SW 1271 (cell line): ENCODE results near the gene DONSON.
"Not testable (repeated sequence)": the region's sequence is repeated elsewhere in the genome, so short reads cannot be mapped to it uniquely, and the experiment has no call there.

Experiments
- DNase-seq, 2 experiments: peaks; one replicate each; lab custom pipeline; 2025; lab: John Stamatoyannopoulos, UW

DONSON gene, protein sequence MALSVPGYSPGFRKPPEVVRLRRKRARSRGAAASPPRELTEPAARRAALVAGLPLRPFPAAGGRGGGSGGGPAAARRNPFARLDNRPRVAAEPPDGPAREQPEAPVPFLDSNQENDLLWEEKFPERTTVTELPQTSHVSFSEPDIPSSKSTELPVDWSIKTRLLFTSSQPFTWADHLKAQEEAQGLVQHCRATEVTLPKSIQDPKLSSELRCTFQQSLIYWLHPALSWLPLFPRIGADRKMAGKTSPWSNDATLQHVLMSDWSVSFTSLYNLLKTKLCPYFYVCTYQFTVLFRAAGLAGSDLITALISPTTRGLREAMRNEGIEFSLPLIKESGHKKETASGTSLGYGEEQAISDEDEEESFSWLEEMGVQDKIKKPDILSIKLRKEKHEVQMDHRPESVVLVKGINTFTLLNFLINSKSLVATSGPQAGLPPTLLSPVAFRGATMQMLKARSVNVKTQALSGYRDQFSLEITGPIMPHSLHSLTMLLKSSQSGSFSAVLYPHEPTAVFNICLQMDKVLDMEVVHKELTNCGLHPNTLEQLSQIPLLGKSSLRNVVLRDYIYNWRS

GRCh38 chr21:33588485-33589335 lies at the start of gene DONSON:
Gene DONSON, minus strand, starts transcription at chr21:33588684. Its CDS starts 43 bp downstream, at chr21:33588641.
- peak; percentile 63 to 79 for DNase-seq

DNA sequence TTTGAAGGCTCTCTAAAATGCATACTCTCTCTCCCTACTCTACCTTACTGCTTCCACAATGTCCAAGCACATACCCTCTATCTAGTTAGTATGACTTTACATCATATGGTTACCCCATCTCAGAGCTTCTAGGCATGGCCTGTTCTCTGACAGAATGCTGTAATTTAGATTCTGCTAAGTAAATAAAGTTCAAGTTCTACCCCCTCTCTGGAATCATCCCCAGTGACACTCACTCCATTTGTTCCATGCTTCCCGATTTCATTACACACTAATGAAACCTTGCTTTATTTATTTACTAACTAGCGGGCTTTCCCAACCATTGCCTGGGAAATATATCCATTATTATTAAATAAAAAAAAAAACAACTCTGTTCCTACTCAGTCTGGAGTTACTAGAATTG lies 45.8 kb upstream of the DONSON start:
- no peak for DNase-seq

DNA sequence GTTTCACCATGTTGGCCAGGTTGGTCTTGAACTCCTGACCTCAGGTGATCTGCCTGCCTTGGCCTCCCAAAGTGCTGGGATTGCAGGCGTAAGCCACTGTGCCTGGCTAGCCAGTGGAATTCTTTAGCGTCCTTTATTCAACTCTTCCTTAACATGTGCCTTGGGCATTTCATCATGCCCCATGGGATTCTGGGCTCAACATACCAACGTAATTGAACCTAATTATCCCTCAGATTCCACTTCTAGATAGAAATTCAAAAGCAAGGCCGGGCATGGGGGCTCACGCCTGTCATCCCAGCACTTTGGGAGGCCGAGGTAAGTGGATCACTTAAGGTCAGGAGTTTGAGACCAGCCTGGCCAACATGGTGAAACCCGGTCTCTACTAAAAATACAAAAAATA lies 37.7 kb upstream of the DONSON start:
- DNase-seq, result not testable (repeated sequence)

DNA sequence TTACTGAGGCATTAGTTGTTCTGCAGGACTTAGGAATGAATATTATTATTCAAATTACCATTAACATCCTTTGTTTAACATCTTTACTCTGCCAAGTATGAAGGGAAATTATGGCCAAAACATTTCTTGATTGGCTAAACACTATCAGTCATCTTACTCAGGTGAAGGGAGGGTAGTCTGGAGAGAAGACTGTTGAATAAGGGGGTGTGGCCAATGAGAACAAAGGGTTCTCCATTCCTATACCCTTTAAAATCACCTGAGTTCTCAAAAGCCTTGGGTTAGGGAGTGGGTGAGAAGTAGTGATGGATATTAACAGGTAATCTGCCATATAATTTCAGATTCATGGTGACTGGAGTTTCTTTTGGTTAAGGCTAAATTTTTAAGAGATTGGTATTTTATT lies 33.8 kb upstream of the DONSON start:
- DNase-seq, result no peak

- no peak for DNase-seq
Observed at GRCh38 chr21:33619726-33620125, 31.2 kb upstream of the DONSON start.

DNA sequence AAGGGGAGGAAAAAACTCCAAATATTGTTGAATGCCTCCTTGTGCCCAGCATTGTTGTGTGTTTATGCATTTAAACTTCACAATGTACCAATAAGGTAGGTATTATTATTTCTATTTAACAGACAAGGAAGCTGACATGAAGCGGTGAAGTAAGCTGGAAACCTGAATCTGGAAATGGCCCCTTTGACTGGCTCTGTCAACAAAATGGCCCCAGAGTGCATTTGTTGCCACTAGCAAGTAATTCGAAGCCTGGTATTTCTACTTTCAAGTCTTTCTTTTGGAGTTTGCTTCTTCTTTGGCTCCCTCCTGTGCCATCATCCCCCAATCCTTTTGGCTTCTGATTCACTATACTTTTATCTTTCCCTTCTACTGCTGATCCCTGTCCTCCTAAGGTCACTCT lies 29.9 kb upstream of the DONSON start:
- DNase-seq, result no peak

DNA sequence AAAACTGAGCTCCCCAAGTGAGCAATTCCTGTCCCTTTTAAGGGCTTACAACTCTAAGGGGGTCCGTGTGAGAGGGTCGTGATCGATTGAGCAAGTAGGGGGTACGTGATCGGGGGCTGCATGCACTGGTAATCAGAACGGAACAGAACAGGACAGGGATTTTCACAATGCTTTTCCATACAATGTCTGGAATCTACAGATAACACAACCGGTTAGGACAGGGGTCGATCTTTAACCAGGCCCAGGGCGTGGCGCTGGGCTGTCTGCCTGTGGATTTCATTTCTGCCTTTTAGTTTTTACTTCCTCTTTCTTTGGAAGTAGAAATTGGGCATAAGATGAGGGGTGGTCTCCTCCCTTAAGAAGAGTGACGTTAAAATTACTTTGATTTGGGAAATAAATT lies 29.1 kb upstream of the DONSON start:
- DNase-seq, result not testable (repeated sequence)

- DNase-seq, result no peak
Observed at GRCh38 chr21:33611006-33611744, 22.7 kb upstream of the DONSON start.

DNA sequence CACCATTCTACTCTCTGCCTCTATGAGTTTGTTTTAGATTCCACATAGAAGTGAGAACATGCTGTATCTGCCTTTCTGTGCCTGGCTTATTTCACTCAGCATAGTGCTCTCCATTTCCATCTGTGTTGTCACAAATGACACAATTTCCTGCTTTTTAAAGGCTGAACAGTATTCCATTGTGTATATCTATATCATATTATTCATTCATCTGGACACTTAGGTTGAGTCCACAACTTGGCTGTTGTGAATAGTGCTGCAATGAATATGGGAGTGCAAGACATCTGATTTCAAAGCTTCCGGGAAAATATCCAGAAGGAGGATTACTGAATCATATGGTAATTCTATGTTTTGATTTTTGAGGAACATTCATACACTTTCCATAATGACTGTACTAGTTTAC lies 20.1 kb upstream of the DONSON start:
- DNase-seq, result no peak

GRCh38 chr21:33598051-33598450 lies 9.6 kb upstream of the DONSON start:
- no peak for DNase-seq

DNA sequence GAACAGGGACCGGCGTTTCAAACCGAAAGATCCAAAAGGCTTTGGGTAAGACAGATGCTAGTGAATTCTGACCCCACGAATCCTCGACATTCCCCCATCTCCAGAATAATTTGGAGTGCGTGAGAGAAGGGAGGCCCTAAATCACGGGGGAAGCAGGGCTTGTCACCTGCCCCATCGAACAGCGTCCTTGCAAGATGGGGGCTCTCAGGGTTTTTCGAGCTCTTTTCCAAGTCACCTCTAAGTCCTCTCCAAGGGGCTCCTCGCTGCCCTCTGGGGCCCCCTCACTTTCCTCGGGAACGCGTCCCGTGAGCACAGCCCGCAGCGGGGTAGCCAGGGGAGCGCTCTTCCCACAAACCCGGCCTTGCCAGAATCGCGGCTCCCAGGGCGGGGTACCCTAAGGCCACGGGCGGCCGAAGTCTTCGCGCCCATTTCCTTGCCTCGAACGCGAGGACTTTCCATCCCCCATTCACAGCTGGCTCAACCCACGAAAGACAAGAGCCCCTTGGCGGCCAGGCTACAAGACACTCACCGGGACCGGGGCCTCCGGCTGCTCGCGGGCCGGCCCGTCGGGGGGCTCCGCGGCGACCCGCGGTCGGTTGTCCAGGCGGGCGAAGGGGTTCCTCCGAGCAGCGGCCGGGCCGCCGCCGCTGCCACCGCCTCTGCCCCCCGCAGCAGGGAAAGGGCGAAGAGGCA lies 546 bp downstream of the DONSON start:
- peak in 1 of 2 experiments; percentile 17 for DNase-seq

DNA sequence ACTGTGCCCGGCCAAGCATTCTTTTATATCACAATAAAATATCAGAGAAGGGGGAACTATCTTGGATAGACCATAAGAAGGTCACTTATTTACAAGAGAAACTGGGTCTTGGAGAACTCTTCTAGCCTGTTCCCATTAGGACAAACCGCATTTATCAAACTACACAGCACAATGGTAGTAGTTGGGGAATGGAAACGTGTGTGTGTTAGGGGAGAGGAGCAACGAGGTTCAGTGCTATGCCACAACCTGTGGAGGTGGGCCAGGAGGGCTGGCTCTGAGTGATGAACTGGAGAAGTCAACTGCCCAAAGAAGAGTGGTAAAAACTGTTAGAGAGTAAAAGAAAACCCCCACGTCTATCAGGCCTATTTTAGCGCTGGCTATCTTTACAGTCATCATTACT lies 1.6 kb downstream of the DONSON start:
- DNase-seq, result no peak

- DNase-seq, result no peak
Observed at GRCh38 chr21:33584455-33584854, 4.0 kb downstream of the DONSON start.

- DNase-seq, result no peak
Observed at GRCh38 chr21:33578959-33579542, 9.4 kb downstream of the DONSON start.

DNA sequence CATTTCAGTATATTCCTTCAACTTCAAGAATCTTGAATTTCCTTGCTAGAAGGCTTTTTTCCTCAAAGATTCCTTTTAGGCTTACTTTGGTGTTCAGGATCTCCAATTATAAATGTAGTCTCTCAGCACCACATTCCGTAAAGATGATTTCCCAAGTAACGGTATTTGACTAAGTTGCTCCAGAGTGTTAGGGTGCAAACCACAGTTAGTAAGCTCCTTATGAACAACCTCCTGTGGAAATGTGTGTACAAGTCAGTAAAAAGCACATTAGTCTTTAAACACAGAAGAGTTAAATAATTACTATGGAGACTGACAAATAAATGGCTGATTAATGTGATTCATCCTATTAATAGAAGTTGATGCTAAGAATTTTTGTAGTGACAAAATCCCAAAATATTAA lies 10.3 kb downstream of the DONSON start:
- peak in 1 of 2 experiments; percentile 4 for DNase-seq

- not testable (repeated sequence) for DNase-seq
Observed at GRCh38 chr21:33576741-33577141, 11.7 kb downstream of the DONSON start.

DNA sequence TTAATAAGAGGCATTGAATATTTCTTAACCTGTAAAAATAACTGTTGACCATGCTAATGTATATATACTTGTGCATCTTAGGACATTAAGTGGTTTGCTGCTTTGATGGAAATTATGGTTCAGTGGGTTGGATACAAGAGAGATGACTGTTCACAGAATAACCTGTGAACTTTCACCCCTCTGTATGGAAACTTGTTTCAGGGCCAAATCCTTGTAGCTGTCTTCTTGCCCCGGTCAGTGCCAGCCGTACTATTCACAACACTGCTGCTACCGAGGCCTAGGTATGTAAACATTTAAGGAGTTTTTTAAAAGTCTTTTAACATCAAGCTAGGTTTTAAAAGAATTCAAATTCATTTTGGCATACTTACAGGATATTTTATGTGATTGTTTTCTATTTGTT lies 16.1 kb downstream of the DONSON start:
- no peak for DNase-seq

GRCh38 chr21:33569991-33570390 lies 18.5 kb downstream of the DONSON start:
- no peak for DNase-seq

- DNase-seq, result no peak
Observed at GRCh38 chr21:33568448-33568847, 20.0 kb downstream of the DONSON start.

DNA sequence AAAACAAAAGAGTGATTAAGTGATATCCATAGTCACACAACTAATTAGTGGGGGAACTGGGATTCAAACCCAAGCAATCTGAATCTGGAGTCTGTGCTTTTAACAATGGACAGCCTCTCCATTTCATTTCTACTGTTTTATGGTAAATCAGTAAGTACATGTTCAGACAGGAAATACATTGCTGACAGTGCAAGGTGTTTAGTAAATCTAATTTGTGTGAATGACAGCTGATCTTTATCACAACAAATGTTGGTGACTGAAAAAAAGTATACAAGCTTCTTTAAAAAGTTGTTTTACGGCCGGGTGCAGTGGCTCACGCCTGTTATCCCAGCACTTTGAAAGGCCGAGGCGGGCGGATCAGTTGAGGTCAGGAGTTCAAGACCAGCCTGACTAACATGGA lies 20.6 kb downstream of the DONSON start:
- no peak for DNase-seq

DNA sequence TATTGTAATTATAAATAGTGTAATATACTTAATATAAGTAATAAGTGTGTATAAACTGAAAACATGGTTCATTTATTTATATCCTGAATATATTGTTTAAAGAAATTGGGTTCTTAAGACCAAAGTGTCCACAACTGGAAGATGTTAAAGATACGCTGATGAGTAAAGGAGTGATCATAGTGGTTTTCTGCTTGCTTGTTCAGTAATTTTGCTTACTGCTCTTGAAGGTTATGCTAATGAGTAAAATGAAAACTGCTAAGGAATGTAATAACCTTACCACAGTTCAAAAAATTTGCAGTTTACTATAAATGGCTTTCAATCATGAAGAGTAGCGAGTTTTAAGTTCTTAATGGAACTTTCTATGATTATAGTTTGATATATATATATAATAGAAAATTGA lies 22.0 kb downstream of the DONSON start:
- no peak for DNase-seq
